Measurements from ENCODE around the gene CTTNBP2.

- TF ChIP-seq, protein P1, sequence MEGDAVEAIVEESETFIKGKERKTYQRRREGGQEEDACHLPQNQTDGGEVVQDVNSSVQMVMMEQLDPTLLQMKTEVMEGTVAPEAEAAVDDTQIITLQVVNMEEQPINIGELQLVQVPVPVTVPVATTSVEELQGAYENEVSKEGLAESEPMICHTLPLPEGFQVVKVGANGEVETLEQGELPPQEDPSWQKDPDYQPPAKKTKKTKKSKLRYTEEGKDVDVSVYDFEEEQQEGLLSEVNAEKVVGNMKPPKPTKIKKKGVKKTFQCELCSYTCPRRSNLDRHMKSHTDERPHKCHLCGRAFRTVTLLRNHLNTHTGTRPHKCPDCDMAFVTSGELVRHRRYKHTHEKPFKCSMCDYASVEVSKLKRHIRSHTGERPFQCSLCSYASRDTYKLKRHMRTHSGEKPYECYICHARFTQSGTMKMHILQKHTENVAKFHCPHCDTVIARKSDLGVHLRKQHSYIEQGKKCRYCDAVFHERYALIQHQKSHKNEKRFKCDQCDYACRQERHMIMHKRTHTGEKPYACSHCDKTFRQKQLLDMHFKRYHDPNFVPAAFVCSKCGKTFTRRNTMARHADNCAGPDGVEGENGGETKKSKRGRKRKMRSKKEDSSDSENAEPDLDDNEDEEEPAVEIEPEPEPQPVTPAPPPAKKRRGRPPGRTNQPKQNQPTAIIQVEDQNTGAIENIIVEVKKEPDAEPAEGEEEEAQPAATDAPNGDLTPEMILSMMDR (IDR thresholded peaks at IDR 0.05), result no peak
- TF ChIP-seq EZH2 (IDR thresholded peaks at IDR 0.05; ENCODE audit: borderline replicate concordance, insufficient read depth, low read depth, low read length, poor library complexity, severe bottlenecking), result no peak
Observed at GRCh38 chr7:117673839-117674238, 199.4 kb downstream of the CTTNBP2 start.
